HCT116 (cell line): ENCODE measurements around the gene FAM13A.

Experiments
- CBX3 ChIP-seq: IDR thresholded peaks from 2 replicates; pipeline ENCODE4 v1.6.1; 2012; ENCODE audit warnings: low read depth
- CEBPB ChIP-seq: IDR thresholded peaks from 2 replicates; pipeline ENCODE4 v1.6.1; 2012; ENCODE audit warnings: low read depth
- EZH2 ChIP-seq: fragments of 200-600 bp; sonication (generic); IDR thresholded peaks from 2 replicates; pipeline ENCODE4 v1.6.1; 2017; ENCODE audit warnings: antibody characterized with exemption, mixed run types
- POLR2AphosphoS5 ChIP-seq: IDR thresholded peaks from 2 replicates; pipeline ENCODE4 v1.6.1; 2011; ENCODE audit warnings: mild to moderate bottlenecking, low read depth, low read length, moderate library complexity
- TF ChIP-seq, protein P1 (sequence below): IDR thresholded peaks from 2 replicates; pipeline ENCODE4 v1.6.1; 2011; ENCODE audit warnings: mild to moderate bottlenecking, low read length, moderate library complexity; ENCODE audit not compliant: insufficient replicate concordance; ENCODE audit errors: extremely low read depth

DNA sequence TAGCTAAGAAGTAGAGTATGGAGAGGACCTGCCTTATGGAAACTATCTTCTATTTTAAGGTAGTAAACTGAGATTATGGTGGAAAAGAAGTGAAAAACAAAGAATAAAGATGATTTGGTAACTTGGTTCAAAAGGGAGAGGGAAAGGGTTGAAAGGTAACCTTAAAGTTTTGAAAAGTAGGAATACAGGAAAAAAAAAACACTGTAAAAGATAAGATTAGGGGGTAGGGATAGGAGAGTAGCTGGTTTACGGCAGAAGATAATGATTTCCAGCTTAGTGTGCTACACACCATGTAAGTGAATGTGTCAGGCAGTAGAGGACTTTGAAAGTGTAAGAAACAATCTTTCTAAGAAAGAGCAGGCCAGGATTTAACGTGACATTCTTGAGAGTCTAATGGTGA, 35.3 kb downstream of the FAM13A start:
- TF ChIP-seq CBX3 (no peak), EZH2 (no peak), POLR2AphosphoS5 (no peak), CEBPB (no peak)
- TF ChIP-seq, protein P1, sequence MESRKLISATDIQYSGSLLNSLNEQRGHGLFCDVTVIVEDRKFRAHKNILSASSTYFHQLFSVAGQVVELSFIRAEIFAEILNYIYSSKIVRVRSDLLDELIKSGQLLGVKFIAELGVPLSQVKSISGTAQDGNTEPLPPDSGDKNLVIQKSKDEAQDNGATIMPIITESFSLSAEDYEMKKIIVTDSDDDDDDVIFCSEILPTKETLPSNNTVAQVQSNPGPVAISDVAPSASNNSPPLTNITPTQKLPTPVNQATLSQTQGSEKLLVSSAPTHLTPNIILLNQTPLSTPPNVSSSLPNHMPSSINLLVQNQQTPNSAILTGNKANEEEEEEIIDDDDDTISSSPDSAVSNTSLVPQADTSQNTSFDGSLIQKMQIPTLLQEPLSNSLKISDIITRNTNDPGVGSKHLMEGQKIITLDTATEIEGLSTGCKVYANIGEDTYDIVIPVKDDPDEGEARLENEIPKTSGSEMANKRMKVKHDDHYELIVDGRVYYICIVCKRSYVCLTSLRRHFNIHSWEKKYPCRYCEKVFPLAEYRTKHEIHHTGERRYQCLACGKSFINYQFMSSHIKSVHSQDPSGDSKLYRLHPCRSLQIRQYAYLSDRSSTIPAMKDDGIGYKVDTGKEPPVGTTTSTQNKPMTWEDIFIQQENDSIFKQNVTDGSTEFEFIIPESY = no peak
